ES-I3 (cell line): Measurements from ENCODE around the gene RBMS1.
"Not testable (repeated sequence)": the region's sequence is repeated elsewhere in the genome, so short reads cannot be mapped to it uniquely, and the experiment has no call there.

Experiments
- H3K36me3 ChIP-seq: 2 replicates; pipeline ENCODE4 v1.6.1; 2013; ENCODE audit warnings: mild to moderate bottlenecking, low read length, control low read depth, moderate library complexity; ENCODE audit not compliant: insufficient read depth
- H3K4me1 ChIP-seq: 2 replicates; pipeline ENCODE4 v1.6.1; 2013; ENCODE audit warnings: mild to moderate bottlenecking, control low read depth, low read length; ENCODE audit not compliant: insufficient read depth
- H3K9ac ChIP-seq: 2 replicates; pipeline ENCODE4 v1.6.1; 2013; ENCODE audit warnings: low read depth, mild to moderate bottlenecking, low read length, moderate library complexity
- H3K9me3 ChIP-seq: 2 replicates; pipeline ENCODE4 v1.6.1; 2013; ENCODE audit warnings: mild to moderate bottlenecking, low read length, moderate library complexity; ENCODE audit not compliant: control insufficient read depth, insufficient read depth

Gene RBMS1

DNA sequence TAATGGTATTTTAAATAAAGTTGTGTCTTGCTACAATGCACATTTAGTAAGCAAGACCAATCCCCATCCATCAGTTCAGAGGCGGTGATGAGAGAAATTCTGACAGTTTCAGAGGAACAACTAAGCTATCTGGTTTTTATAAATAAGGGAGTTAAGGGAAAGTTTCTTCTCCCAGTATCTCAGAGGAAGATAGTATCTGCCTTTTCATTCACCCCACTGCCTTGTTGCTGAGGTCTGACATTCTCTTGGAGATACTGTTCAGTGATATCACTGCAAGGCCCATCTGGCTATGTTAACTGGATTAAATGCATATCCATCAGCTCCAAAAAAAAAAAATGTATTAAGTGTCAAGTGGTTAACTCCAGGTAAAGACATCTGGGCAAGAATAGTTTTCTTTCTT, 47.9 kb downstream of the RBMS1 start:
- Histone ChIP-seq H3K36me3 (no peaks in the 10 kb centered on the region; the same call in 1 of the 2 replicates), H3K9me3 (peaks cover 10% of the 10 kb centered on the region; the same call in 1 of the 2 replicates), H3K9ac (no peak overlapping the region), H3K4me1 (no peaks in the 10 kb centered on the region)

DNA sequence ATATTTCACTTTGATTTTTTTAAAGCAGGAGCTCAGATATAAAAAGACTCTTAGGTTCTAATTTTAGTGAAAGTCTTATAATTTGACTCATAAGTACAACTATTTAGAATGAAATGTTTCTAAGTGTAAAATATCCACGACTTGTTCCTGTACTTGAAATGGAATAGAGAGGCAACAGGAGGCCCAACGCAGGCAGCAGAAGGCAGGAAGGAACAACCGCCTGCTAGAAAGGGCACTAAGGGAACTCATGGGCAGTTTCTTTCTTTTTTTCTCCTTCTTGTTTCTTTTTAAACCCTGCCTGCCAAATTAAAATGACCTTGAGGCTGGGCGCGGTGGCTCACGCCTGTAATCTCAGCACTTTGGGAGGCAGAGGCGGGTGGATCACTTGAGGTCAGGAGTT, 51.0 kb downstream of the RBMS1 start:
- Histone ChIP-seq H3K4me1 (no peaks in the 10 kb centered on the region), H3K9me3 (peaks cover 14% of the 10 kb centered on the region; the same call in 1 of the 2 replicates), H3K9ac (no peak overlapping the region), H3K36me3 (no peaks in the 10 kb centered on the region; the same call in 1 of the 2 replicates)

- Histone ChIP-seq H3K9me3 (peaks cover 14% of the 10 kb centered on the region; the same call in 1 of the 2 replicates), H3K36me3 (no peaks in the 10 kb centered on the region; the same call in 1 of the 2 replicates), H3K4me1 (no peaks in the 10 kb centered on the region), H3K9ac (no peak overlapping the region)
Measured at GRCh38 chr2:160440888-160441287, 52.7 kb downstream of the RBMS1 start.

GRCh38 chr2:160439038-160439437, 54.6 kb downstream of the RBMS1 start:
- not testable (repeated sequence) for H3K9ac ChIP-seq, H3K36me3 ChIP-seq, H3K4me1 ChIP-seq
- H3K9me3 ChIP-seq: peaks cover 14% of the 10 kb centered on the region; the same call in 1 of the 2 replicates

DNA sequence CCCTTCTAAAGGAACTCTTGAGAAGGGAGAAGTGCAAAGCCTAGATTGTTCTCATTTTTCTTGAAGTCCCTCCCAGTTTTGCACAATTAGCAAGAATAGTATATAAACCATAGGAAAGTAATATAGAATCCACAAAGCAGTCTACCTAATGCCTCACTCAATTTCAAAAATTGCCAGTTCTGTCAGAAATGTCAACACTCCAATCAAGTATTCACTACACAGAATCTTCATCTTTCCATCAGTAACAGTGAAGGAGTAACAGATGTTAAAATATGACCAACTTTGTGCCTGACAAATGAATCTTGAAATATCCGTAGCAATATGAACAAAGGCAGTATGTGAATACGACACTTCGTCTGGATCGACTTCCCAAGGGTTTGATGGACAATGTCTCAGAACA, 56.3 kb downstream of the RBMS1 start:
- Histone ChIP-seq H3K36me3 (no peaks in the 10 kb centered on the region; the same call in 1 of the 2 replicates), H3K4me1 (no peaks in the 10 kb centered on the region), H3K9ac (no peak overlapping the region), H3K9me3 (peaks cover 8% of the 10 kb centered on the region; the same call in 1 of the 2 replicates)

DNA sequence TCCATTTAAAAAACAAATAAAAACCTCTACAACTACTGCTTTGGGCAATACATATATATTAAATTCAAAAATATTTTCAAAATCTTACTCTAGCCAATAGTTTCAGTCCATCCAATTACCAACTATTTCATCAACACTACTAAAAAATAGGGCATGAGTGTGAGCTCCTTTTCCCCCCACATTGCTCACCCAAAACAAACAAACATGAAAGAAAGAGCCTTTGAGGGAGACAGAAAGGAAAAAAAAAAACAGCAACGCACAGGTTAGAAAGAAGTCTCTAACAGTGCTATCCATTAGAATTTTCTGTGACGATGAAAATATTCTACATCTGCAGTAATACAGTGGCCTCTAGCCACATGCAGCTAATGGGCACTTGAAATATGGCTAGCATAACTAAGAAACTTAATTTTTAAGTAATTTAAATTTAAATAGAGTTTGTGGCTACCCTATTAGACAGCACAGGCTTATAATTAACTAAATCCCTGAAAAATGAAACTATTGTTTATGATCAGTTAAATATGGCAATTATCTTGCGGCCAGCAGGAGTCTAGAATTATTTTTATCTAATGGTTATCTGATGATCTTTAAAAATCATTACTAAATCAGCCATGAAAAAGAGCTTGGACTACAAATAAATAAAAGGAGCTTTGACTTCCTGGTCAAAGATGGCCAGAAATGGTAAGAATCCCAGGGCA, 59.2 kb downstream of the RBMS1 start:
- H3K4me1 ChIP-seq: no peaks in the 10 kb centered on the region
- H3K9ac ChIP-seq: no peak overlapping the region
- H3K36me3 ChIP-seq: no peaks in the 10 kb centered on the region
- no peaks in the 10 kb centered on the region for H3K9me3 ChIP-seq

GRCh38 chr2:160433466-160434140, 60.0 kb downstream of the RBMS1 start:
- Histone ChIP-seq H3K9ac (no peak overlapping the region), H3K9me3 (no peaks in the 10 kb centered on the region), H3K36me3 (no peaks in the 10 kb centered on the region), H3K4me1 (no peaks in the 10 kb centered on the region)

- no peaks in the 10 kb centered on the region for H3K9me3 ChIP-seq
- no peaks in the 10 kb centered on the region for H3K4me1 ChIP-seq
- no peak overlapping the region for H3K9ac ChIP-seq
- H3K36me3 ChIP-seq: no peaks in the 10 kb centered on the region
Measured at GRCh38 chr2:160432633-160433032, 61.0 kb downstream of the RBMS1 start.

- Histone ChIP-seq H3K4me1 (no peaks in the 10 kb centered on the region; the same call in 1 of the 2 replicates), H3K9ac (no peak overlapping the region), H3K9me3 (no peaks in the 10 kb centered on the region)
Measured at GRCh38 chr2:160431441-160431840, 62.2 kb downstream of the RBMS1 start.

GRCh38 chr2:160430001-160430344, 63.6 kb downstream of the RBMS1 start:
- no peaks in the 10 kb centered on the region for H3K36me3 ChIP-seq
- no peaks in the 10 kb centered on the region for H3K9me3 ChIP-seq
- H3K4me1 ChIP-seq: no peaks in the 10 kb centered on the region; the same call in 1 of the 2 replicates
- no peak overlapping the region for H3K9ac ChIP-seq

More at GRCh38 chr2:160431441-160431840, 62.2 kb downstream of the RBMS1 start:
- no peaks in the 10 kb centered on the region for H3K36me3 ChIP-seq

- Histone ChIP-seq H3K36me3 (no peaks in the 10 kb centered on the region), H3K9me3 (no peaks in the 10 kb centered on the region), H3K4me1 (no peaks in the 10 kb centered on the region; the same call in 1 of the 2 replicates), H3K9ac (no peak overlapping the region)
Measured at GRCh38 chr2:160429248-160430000, 64.2 kb downstream of the RBMS1 start.

DNA sequence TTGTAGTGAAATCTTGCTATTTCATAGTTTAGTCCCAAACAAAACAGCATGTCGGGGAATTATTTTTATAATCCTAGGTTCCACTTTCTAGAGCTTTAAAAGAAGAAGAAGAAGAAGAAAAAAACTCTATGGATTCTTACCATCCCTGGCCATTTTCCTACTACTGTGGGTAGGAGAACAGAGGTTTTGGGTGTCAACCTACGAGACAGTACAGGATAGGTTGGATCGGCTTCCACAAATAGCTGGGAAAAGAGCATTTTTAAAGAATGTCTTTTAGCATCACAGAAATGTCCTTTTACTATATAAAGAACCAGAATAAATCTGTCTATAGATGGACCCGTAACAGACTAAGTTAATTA, 65.2 kb downstream of the RBMS1 start:
- Histone ChIP-seq H3K4me1 (no peaks in the 10 kb centered on the region; the same call in 1 of the 2 replicates), H3K9me3 (no peaks in the 10 kb centered on the region), H3K36me3 (no peaks in the 10 kb centered on the region), H3K9ac (no peak overlapping the region)

DNA sequence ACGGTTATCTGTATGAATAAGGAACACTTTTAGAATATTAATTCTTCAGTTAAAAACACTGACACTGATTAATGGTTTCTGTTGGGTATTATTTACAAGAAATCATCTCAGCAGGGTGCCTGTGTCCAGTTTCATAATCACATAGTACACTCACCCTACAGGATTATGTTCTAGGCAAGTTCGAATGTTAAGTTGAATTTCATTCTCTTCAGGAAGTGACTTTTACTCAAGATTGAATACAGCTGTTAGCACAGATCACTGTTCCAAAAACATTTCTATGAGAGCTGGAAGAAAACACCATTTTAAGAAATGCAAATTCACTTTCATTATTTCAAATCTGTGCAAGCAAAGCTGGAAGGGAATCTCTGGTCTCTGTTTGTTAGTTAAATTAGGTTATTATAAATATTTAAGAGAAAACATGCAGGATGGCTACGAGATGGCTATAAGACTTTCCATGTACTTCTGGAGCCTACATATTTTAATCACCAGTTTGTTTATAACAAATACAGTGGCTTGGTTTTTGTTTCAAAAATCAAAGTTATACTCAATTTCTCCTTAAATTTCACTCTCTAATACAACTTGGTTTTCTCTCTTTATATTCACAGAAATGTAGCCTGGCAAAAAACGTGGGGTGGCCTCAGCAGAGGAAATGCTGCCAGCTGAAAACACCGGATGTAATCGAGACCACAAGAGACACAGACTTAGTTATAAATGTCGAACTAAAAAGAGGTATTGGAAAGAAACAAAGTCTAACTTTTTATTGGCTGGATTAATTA, 65.8 kb downstream of the RBMS1 start:
- no peaks in the 10 kb centered on the region; the same call in 1 of the 2 replicates for H3K4me1 ChIP-seq
- H3K36me3 ChIP-seq: no peaks in the 10 kb centered on the region
- no peaks in the 10 kb centered on the region for H3K9me3 ChIP-seq
- H3K9ac ChIP-seq: no peak overlapping the region

GRCh38 chr2:160426604-160427003, 67.0 kb downstream of the RBMS1 start:
- Histone ChIP-seq H3K9me3 (no peaks in the 10 kb centered on the region), H3K9ac (no peak overlapping the region), H3K36me3 (no peaks in the 10 kb centered on the region), H3K4me1 (no peaks in the 10 kb centered on the region; the same call in 1 of the 2 replicates)
